ENCODE measurements around the gene APOL2.

DNA sequence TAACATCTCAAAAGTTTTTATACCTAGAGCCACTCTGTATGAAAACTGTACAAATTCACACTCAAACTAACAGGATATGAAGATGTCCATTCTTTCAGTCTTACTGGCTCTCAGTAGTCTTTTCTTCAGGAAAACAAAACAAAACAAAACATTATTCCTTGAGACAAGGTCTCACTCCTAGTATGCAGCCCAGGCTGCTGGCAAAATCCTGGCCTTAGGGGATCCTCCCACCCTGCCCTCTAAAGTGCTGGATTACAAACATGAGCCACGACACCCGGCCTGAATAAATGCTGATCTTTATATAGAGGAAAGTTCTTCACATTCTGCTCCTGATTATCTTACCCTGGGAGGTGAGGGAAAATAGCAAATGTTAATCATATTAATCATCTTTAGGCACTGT is 5.1 kb downstream of the APOL2 start:
- no peak for TF ChIP-seq EZH2 (IDR thresholded peaks at IDR 0.05; ENCODE audit: borderline replicate concordance, low read depth, low read length, severe bottlenecking)
- TF ChIP-seq CTCF (IDR thresholded peaks at IDR 0.05; ENCODE audit: borderline replicate concordance, extremely low read depth, low read length, poor library complexity, severe bottlenecking): no peak
